NCI-H1436 treated with DMSO at 0.1 percent for 48 hours (cell line): Measurements from ENCODE around the gene RAB30.

ENCODE experiments used
- DNase-seq: peaks from one replicate; lab custom pipeline; 2025; lab: John Stamatoyannopoulos, UW

The RAB30 gene

DNA sequence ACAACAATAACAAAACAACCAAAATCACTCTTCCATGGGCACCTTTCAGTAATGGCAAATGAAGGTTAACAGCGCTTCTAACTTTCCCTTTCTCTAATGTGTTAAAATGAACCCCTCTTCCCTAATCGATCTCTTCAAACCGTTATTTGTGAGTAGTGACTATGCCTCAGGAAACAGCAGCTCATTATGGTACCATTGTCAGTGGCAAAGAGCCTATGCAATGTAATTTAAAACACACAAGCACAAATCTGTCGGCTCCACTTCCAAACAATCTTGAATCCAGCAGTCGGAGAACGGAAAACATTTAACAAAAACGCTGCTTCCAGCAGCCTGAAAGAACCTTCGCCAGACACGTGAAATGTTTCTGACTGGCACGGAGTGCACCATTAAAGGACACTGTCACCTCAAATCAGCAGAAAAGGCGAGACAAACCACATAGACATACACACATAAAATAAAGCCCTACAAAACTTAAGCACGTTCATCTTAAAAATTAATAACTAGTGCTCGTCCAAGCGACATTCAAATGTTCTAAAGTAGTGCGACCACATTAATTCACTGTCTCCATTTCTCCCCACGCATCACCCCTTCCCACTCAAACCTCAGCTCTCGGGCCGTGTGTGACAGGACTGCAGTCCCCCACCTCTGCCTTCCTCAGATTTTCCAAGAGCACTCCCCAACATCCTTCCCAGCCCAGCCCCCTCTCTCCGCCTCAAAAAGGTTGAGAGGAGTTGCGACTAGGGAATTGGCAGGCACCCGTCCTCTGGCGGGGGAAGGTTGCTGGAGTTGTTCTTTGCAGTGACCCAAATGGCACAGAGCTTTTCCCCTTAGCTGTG is 748 bp downstream of the RAB30 start:
- no peak for DNase-seq

DNA sequence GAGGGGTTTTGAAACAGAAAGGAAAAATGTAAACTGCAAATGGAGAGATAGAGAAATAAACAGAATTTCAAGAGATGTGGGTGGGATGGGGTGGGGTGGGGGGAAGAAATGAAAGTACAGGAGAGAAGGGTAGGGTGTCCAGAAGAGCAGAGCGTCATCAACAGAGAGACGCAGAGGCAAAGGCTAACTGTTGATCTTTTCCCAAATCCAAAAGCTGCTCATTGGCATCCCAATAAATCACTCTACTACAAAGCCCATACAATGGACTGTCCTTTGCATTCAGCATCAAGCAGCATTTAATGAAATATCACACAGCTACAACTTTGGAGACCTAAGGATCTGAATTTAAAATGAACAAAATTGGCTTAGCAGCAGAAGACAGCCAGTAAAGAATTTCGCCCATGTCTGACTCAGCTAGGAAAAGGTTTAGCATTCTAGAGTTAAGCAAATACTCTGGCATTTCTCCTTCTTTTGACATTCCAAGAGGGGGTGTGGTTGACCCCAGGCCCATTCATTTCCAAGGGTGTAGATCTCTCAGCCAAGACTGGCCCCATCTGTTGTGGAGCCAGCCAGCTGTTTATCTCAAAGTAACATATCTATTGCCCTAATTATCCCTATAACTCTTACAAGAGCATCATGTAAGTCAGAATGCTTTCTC is 1.5 kb downstream of the RAB30 start:
- DNase-seq = no peak

DNA sequence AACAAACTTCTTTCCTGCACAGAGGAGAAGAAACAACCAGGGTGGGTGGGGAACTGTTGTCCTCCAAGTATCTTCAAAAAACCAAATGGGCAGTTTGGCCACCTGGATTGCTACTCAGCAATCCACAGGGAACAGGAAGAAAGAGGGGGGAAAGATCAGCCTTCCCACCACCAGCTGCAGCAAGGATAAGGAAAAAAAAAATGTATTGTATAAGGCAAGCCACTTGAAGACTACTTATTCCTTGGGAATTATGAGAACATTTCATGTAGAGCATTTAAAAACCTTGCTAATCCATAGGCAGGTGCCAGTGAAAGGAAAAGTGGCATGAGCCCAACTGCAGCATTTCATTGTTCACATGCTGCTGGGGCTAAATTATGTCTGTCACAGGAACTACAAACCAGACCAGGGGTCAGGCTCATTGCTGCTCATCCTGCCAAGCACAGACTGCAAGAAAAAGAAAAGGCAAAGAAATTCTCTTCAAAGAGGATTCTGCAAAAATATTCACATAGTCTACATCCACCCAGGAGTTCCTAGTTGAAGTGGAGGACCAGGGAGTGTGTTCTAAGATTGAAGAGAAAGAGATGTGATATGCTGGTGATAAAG is 2.2 kb downstream of the RAB30 start:
- DNase-seq = no peak

DNA sequence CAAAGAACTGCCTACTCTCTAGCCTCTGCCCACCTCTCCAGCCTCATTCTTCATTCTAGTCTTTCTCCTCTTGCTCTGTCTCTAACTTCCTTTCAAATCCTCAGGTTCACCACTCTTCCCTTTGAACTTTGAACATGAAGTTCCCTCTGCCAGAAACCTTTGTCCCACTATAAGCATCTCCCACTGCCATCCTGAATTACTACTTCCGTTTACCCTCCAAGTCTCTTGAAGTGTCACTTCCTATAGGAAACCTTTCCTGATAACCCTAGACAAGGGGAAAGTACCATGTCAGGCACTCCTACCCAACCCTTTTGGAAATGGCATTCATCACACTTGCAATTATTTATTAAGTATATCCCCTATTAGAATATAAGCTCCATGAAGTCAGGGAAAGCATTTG is 3.1 kb downstream of the RAB30 start:
- no peak for DNase-seq

DNA sequence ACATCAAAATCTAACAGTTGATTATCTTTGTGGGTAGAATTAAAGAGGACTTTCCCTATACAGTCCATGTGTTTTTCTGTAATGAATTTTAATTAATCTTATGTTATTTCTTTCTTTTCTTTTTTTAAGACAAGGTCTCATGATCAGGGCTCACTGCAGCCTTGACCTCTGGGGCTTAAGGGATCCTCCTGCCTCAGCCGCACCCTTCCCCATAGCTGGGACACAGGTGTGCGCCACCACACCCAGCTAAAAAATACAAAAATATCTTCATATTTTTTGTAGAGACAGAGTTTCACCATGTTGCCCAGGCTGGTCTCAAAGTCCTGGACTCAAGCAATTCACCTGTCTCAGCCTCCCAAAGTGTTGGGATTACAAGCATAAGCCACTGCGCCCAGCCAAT is 7.7 kb downstream of the RAB30 start:
- no peak for DNase-seq

DNA sequence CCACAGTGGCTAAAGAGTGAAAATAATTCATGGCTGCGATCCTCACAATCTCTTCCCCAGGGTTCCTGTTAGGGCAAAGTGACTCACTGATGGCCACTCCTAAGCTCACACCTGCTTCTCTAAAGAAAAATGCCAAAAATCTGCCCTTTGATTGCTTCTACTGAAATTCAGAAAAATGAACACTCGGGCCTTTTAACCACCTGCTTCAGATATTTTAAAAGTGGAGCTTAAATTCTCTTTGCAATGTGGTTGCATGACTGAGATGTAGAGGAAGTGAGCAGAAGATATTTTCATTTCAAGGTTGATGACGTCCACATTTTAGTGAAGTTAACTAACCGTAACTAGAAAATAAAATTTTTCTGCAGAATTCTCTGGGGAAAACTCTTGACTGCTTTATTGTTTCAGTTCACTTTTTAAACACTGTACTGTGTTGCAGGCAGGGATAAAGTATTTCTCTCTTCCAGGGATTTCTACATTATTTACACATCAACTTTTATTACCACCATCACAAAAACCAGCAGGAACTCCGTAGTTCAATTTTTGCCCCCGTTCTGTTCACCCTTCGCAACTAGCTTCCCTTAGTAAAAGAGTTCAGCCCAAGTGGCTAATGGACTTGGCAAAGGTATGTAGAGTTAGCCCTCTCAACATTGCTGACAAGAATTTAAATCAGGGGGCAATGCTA is 8.5 kb downstream of the RAB30 start:
- no peak for DNase-seq

DNA sequence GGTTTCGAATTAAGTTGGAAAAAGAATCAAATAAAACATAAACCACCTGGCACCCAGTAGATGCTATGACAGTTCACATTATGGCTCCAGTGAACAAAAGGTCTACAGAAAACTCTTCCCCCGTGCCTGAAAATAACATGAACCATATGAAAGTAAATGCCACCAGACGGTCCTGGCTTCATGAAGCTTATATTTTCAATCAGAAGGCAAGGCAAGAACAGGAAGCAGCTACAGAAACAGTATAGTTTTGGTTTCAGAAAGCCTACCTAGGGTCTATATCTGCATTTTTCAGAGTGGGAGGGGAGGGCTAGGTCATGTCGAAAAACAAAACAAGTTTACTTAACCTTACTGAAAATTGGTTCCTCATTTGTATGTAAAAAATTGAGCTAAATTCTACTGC is 9.8 kb downstream of the RAB30 start:
- no peak for DNase-seq

DNA sequence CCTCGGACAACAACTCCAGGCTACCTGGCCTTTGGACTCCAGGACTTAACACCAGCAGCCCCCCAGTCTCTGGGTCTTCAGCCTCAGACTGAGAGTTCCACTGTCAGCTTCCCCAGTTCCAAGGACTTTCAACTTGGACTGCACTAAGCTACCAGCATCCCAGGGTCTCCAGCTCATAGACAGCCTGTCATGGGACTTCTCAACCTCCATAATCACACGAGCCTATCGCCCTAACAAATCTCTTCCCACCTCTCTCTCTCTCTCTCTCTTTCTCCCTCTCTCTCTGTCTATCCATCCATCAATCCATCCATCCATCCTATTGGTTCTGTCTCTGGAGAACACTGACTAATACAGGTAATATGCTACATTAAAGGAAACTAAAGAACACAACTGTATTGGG is 10.7 kb downstream of the RAB30 start:
- DNase-seq = no peak

DNA sequence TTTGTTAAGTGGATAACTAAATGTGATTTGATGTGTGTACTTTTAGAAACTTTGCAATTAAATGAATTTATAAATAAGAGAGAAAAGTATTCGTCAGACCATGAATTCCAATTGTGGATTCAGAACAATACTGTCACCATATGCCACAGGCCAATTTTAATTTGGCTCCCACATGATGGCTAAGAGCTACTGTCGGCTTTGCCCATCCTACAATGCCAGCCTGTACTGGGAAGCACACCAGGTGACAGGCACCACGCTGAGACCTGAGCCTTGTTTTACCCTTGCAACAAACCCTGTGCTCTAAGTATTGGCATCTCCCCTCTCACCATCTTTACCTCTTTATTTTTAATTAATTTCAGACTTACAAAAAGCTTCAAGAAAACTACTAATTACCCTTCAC is 14.0 kb downstream of the RAB30 start:
- no peak for DNase-seq

DNA sequence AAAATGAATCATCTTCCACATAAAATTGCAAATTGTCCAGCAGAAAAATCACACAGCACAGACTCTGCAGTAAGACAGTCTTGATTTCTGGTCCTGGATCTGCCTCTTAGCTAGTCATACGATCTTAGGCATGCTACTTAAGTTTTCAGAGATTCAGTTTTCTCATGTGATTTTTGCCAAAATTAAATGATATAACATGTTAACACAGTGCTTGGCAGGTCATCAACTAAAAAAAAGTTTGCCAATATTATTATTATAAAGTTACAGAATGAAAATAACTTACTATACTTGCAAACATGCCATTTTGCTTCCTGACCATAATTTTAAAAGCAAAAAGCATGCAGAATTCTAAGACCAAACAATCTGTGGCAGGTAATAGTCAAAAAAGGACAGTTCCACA is 15.1 kb downstream of the RAB30 start:
- no peak for DNase-seq

DNA sequence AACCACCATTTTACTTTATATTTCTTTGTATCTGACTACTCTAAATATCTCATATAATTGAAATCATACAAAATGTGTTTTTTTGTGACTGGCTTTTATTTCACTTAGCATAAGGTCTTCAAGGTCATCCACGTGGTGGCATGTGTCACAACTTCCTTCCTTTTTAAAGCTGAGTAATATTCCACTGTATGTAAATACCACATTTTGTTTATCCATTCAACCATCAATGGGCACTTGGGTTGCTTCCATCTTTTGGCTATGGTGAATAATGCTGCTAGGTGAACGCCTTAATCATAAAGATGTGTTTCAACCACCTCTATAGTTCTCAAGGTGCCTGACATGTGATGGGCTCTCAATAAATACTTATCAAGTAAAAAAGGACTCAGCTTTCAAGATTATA is 15.5 kb downstream of the RAB30 start:
- no peak for DNase-seq

DNA sequence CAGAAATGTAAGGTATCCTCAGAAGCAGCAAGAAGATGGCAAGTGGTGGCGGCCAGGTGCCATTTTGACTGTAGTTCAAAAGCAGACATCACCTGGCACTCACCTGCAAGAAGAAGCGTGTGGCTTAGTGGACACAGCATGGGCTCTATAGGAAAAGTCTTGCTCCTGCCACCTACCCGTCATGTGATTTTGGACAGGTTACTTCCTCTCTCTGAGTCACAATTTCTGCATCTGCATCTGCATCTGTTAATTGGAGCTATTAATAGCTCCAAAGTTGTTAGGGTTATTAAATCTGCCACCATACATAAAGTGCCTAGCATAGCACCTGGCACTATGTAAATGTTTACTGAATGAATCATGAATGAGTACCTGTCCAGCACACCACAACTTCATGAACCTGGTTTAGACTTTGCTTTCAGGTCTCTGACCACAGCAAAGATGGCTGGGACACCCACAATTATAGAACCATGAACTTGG is 16.8 kb downstream of the RAB30 start:
- DNase-seq = no peak

DNA sequence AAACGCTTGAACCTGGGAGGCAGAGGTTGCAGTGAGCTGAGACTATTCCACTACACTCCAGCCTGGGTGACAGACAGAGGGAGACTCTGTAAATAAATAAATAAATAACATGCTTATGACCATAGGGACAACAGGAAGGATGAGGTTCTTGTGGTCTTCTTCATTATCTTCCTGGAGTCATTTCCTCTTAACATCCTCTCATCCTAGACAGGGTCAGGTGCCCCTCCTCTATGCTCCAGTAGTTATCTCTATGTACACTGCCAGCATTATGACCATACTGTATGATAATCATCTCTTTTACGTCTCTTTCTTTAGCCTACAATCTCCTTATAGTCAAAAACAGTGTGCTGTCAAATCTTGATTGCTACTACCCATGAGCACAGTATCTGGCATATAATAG is 17.7 kb downstream of the RAB30 start:
- no peak for DNase-seq

DNA sequence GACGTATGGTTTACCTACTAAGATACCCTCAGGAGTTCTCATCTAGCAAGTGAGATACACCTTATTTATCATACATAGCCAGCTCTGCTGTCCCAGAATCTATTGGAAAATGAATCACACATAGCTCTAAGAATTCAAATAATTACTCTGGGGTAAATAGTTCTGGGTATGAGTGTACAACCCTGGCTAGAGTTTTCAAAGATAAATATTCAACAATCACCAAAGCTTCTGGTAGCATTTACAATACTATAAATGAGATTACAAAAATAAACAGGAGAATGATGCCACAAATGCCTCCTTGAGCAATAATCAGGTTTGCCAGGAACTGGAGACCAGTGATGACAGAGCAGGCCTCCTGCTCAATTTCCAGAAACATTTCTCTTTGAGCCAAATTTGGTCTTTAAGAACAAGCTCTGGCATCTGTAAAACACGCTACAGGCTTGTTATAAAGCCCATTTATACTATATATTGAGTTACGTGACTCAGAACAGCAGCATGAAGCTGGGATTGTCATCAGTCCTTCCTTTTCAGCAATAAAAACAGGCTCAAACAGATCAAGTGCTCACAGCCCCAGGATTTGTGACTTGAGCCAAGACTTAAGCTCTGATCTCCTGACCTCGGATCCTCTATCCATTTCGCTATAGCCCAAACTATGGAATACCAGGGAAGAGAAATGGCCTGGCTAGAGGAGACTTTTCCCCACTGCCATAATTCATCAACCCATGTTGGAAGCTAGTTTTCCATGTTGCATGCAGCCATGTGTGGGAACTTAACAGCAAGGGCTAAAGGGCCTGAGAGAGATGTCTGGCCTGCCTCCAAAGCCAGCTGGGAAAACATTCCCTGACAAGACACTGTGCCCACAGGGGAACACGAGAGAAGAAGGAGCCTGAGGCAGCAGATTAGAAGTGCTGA is 19.7 kb downstream of the RAB30 start:
- no peak for DNase-seq

DNA sequence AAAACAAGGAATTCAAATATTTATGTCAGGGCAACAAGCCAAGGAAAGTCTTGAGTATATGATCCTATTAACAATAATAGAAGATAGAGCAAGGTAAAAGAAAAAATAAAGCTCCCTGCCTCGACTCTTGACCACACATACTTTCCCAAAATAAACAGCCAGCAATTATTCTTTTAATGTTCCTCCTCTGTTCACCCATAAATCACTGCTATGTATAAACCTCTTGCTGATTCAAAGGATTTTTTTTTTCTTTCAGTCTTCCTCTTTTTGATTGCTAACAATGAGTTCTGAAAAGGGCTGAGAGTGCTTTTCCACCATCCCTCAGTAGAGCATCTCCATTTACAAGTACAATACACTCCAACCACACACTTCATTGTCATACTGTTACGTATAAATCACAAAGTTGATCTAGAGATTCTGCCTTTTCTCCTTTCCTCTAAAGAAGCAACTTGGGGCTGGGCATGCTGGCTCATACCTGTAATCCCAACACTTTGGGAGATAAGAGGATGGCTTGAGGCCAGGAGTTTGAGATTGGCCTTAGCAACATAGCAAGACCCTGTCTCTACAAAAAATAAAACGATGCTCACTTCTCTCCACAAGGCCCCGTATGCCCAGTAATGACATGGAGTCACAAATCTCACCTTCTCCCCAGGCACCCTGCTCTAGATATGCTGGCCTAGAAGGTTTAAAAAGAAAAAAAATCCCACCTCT is 24.0 kb downstream of the RAB30 start:
- DNase-seq = no peak

DNA sequence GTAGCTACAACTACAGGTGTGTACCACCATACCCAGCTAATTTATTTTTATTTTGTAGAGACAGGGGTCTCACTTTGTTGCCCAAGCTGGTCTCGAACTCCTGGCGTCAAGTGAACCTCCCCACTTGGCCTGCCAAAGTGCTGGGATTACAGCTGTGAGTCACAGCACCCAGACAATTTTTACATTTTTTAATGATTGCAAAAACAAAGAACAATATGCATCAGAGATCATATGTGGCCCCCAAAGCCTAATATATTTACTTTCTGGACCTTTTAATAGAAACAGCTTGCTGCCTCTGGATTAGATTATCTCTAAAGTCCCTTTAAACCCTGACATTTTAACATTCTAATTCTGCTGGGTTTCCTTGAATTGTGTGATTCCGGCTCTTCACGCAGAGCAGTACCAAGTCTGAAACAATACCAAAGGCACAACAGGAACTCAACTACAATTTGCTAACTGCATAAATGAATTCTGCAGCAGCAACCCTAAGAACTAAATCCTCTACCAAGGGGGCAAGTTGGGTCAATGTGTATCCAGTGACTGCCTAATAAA is 25.0 kb downstream of the RAB30 start:
- DNase-seq = no peak

DNA sequence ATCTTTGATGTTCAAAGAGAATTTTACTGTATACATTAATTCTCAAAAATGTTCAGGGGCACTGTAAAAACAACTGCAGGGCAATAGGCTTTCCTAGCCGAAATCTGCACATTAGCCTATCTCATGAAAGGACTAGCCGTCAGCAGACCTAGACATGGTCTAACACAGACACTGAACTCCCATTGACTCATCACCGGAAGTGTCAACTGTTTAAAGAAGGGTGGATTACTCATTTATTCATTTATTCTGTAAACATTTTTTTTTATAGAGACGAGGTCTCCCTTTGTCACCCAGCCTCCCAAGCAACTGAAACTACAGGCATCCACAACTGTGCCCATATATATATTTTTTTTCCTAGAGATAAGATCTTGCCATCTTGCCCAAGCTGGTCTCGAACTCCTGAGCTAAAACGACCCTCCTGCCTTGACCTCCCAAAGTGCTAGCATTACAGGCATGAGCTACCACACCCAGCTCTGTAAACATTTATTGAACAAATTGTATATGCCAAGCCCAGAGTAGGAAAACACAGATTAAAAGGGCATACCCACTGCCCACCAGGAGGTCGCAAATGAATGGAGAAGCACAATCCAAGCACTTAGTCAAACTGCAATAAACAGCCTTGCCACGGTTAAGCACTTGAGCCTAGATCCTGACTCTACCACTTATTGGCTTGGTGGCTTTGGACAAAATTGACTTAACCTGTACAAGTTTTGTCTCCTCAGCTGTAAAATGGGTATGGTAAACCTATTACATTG is 26.6 kb downstream of the RAB30 start:
- no peak for DNase-seq

DNA sequence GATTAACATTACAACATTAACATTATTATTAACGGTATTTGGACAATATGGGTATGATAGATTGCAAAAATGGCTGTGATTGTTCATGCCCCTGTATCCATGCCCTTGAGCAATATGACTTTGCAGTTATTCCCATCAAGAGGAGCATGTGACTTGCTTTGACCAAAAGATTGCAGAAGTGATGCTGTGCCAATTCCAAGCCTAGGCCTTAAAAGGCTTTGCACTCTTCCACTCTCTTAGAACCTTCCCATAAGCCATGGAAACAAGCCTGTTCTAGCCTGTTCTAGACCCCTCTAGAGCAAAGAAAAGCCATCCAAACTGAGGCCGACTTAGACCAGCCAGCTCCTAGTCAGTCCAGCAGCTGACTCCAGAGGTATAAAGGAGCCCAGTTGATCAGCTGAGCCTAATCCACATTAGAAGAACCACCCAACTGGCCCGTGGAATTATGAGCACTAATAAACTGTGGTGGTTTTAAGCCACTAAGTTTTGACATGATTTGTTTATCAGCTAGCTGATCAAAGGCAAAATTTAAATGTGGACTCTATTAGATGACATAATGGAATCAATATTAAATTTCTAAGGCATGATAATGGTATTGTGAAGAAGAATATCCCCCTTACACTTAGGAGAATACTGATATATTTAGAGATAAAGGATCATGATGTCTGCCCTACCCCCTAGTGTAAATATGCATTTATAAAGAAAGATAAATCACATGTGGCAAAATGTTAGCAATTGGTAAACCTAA is 28.6 kb downstream of the RAB30 start:
- DNase-seq = no peak

DNA sequence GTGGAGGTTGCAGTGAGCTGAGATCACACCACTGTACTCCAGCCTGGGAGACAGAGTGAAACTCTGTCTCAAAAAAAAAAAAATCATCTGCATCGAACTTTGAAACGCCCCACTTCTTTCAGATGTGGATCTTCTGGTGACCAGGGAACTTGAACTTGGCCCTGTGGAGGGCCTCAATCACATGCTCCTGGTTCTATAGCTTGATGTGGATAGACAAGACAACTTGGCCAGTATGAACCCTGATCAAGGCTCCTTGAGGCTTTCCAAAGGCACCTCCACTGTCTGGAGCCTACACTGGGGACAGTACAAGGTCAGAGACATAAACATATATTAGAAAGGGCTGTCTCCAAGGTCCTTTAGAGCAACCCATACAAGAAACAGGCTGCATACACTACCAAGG is 30.6 kb downstream of the RAB30 start:
- no peak for DNase-seq
